ENCODE data around the gene OBSCN. TPM values are rescaled to one million over a fixed set of nuclear protein-coding genes. Genes with fewer than 3 reads are reported as not detected.

The OBSCN gene
- total and polyA plus RNA-seq, 12 donors = 0.90 to 18.0 (median 5.9) TPM

DNA sequence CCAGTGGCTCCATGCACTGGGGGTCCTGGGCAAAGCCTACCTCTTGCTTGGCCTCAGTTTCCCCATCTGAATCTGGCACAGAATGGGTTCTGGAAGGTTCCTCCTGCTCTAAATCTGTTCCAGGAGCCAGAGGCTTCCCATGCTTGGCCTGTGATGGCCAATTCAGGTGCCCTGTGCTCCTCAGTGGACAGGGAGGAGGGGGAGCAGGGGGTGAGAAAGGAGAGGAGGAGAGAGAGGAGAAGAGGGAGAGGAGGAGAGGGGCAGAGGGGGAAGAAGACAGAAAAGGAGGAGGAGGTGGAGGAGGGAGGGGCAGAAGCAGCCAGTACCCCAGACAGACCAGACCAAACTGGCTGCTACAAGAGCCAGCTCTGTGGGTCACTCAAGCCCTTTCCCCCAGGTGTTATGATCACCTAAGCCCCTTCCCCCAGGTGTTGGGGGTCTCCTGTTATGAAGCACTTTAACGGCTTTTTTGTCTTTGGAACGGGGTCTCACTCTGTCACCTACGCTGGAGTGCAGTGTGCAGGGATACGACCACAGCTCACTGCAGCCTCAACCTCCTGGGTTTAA, 155.1 kb downstream of the OBSCN start:
- Histone ChIP-seq H3K27me3 (no peaks in the 10 kb centered on the region), H3K9me3 (replicated peaks in 1 of 3) (no peaks in the 10 kb centered on the region), H3K4me3 (no peak overlapping the region), H3K4me1 (replicated peaks in 1 of 2) (peaks cover 15 to 17% of the 10 kb centered on the region in 2 donors), H3K27ac (no peak overlapping the region), H3K36me3 (replicated peaks in 1 of 2) (no peaks in the 10 kb centered on the region)
- TF ChIP-seq POLR2A (IDR thresholded peaks at IDR 0.05) (no peak), CTCF (IDR thresholded peaks at IDR 0.05) (no peak)
- peak in 2 of 7 donors; percentile 15 to 44 for DNase-seq
- intact Hi-C loops (cut with DNase I) = no loop called here
- WGBS, 4 donors = 88 to 93% (median 89%) methylated on average over 4 of the region's 4 CpGs

GRCh38 chr1:228363686-228364067, 155.8 kb downstream of the OBSCN start:
- DNase-seq = peak in 5 of 7 donors; percentile 21 to 71 (median 47)
- Histone ChIP-seq H3K27me3 (no peaks in the 10 kb centered on the region), H3K4me3 (no peak overlapping the region), H3K9me3 (replicated peaks in 1 of 3) (no peaks in the 10 kb centered on the region), H3K4me1 (replicated peaks in 1 of 2) (peaks cover 20 to 22% of the 10 kb centered on the region in 2 donors), H3K36me3 (replicated peaks in 1 of 2) (no peaks in the 10 kb centered on the region), H3K27ac (no peak overlapping the region)
- WGBS, 4 donors = 61 to 100% (median 67%) methylated on average over 3 to 9 of the region's 9 CpGs
- intact Hi-C loops (cut with DNase I) = no loop called here
- TF ChIP-seq POLR2A (IDR thresholded peaks at IDR 0.05) (no peak), CTCF (IDR thresholded peaks at IDR 0.05) (no peak)

DNA sequence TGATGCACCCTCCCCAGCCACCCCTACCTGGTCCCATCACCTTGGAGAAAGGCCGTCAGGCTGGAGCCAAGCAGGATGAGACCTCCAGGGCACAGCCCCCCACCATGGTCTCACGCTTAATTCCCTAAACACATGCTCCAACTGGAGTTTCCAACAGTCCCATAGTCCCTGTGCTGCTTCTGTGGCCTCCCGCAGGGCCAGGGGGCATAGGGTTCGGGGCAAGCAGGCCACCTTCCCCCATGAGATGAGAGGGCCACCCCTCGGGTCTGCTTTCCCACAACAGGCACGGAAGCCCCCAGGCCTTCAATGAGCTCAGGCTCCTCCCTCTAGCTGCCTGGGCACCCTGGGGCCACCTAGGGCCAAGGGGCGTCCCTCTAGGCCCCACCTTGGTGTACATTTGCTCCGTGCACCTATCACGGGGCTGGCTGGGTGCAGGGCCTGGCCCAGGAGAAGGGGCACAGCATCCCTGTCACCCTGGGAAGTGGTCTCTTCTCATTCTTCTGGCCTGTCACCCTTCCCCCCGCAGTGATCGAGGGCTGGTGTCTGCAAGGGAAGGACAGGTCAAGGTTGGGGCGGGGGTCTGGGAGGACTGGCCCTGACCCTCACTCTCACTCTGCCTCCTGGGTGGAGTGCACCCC, 156.3 kb downstream of the OBSCN start:
- intact Hi-C loops (cut with DNase I) = no loop called here
- WGBS, 4 donors = 72 to 86% (median 79%) methylated on average over 10 to 12 of the region's 12 CpGs
- no peak overlapping the region for H3K4me3 ChIP-seq
- no peak overlapping the region for H3K27ac ChIP-seq
- peaks cover 20 to 27% of the 10 kb centered on the region in 2 donors for H3K4me1 ChIP-seq (replicated peaks in 1 of 2)
- no peaks in the 10 kb centered on the region for H3K9me3 ChIP-seq (replicated peaks in 1 of 3)
- TF ChIP-seq POLR2A (IDR thresholded peaks at IDR 0.05) = no peak
- no peak for TF ChIP-seq CTCF (IDR thresholded peaks at IDR 0.05)
- peak in 1 of 7 donors; percentile 9 for DNase-seq
- H3K36me3 ChIP-seq (replicated peaks in 1 of 2) = no peaks in the 10 kb centered on the region
- no peaks in the 10 kb centered on the region for H3K27me3 ChIP-seq

- TF ChIP-seq CTCF (IDR thresholded peaks at IDR 0.05) = no peak
- TF ChIP-seq POLR2A (IDR thresholded peaks at IDR 0.05) = no peak
- peaks cover 24 to 30% of the 10 kb centered on the region in 2 donors for H3K4me1 ChIP-seq (replicated peaks in 1 of 2)
- H3K4me3 ChIP-seq = no peak overlapping the region
- H3K36me3 ChIP-seq (replicated peaks in 1 of 2) = no peaks in the 10 kb centered on the region
- peak in 5 of 7 donors; percentile 4 to 51 (median 18) for DNase-seq
- H3K27me3 ChIP-seq = no peaks in the 10 kb centered on the region
- no peaks in the 10 kb centered on the region for H3K9me3 ChIP-seq (replicated peaks in 1 of 3)
- intact Hi-C loops (cut with DNase I) = no loop called here
- no peak overlapping the region for H3K27ac ChIP-seq
- 82 to 95% (median 89%) methylated on average over 10 to 19 of the region's 19 CpGs for WGBS, 4 donors
These were observed 156.9 kb downstream of the OBSCN start for GRCh38 chr1:228364706-228365213.

Data from adrenal gland (tissue), 12 donors.